Caco-2 (cell line): ENCODE measurements around the gene SORBS2. TPM values are rescaled to one million over a fixed set of nuclear protein-coding genes. Genes with fewer than 3 reads are reported as not detected.
"Not testable (repeated sequence)": the region's sequence is repeated elsewhere in the genome, so short reads cannot be mapped to it uniquely, and the experiment has no call there.

Experiments
- BruUV-seq: library from RNA; stranded (reverse); fragments of 400-500 nt; replicated peaks from 2 replicates; lab custom pipeline; 2021; lab: Mats Ljungman, UMichigan
- CTCF ChIA-PET: fragments of 300-600 bp; sonication (Branson Sonifier 250); formaldehyde crosslinking; loops from one replicate; lab custom pipeline; 2022; ENCODE audit warnings: antibody characterized with exemption; lab: Charles Lee
- POLR2A ChIA-PET: fragments of 300-600 bp; sonication (Branson Sonifier 250); formaldehyde crosslinking; loops from one replicate; lab custom pipeline; 2022; ENCODE audit warnings: antibody characterized with exemption; lab: Charles Lee
- DNase-seq, 2 experiments: peaks; one replicate each; pipeline versions ENCODE4 v3.0.0 to v3.0.0-alpha.2; 2020 to 2022
- H3K27me3 ChIP-seq: replicated peaks from 2 replicates; pipeline ENCODE4 v1.6.0; 2011; ENCODE audit warnings: low read length; ENCODE audit not compliant: control insufficient read depth, insufficient read depth
- H3K36me3 ChIP-seq: 2 replicates; pipeline ENCODE4 v1.5.1; 2011; ENCODE audit warnings: low read length; ENCODE audit not compliant: control insufficient read depth, insufficient read depth
- H3K4me1 ChIP-seq: fragments of 250-450 bp; sonication (Bioruptor Pico); 2 replicates; pipeline ENCODE4 v1.5.1; 2020; ENCODE audit warnings: mild to moderate bottlenecking
- H3K4me3 ChIP-seq: 2 replicates; pipeline ENCODE4 v1.5.1; 2011; ENCODE audit warnings: low read depth, mild to moderate bottlenecking, control low read depth, low read length
- H3K9me3 ChIP-seq: fragments of 250-450 bp; sonication (Bioruptor Pico); 2 replicates; pipeline ENCODE4 v1.5.1; 2020; ENCODE audit warnings: mild to moderate bottlenecking, moderate library complexity
- H3K27ac Mint-ChIP-seq: one replicate; pipeline ENCODE4 v1.8.0; 2022; ENCODE audit warnings: mixed read lengths; ENCODE audit not compliant: unreplicated experiment
- H3K27me3 Mint-ChIP-seq: one replicate; pipeline ENCODE4 v1.8.0; 2022; ENCODE audit warnings: mixed read lengths; ENCODE audit not compliant: insufficient read depth, unreplicated experiment
- H3K36me3 Mint-ChIP-seq: one replicate; pipeline ENCODE4 v1.8.0; 2022; ENCODE audit warnings: mild to moderate bottlenecking, mixed read lengths; ENCODE audit not compliant: insufficient read depth, unreplicated experiment
- H3K4me1 Mint-ChIP-seq: one replicate; pipeline ENCODE4 v1.8.0; 2022; ENCODE audit warnings: low read depth, mixed read lengths; ENCODE audit not compliant: unreplicated experiment
- H3K4me3 Mint-ChIP-seq: one replicate; pipeline ENCODE4 v1.8.0; 2022; ENCODE audit warnings: mild to moderate bottlenecking, moderate library complexity, mixed read lengths; ENCODE audit not compliant: unreplicated experiment
- H3K9me3 Mint-ChIP-seq: one replicate; pipeline ENCODE4 v1.8.0; 2022; ENCODE audit warnings: mixed read lengths; ENCODE audit not compliant: unreplicated experiment
- CTCF ChIP-seq, 2 experiments: fragments of 200-600 bp in 1 of 2; IDR thresholded peaks; 1 replicate in 1 of 2; 2 replicates in 1 of 2; pipeline versions ENCODE4 v1.5.1 to v1.8.0; 2011 to 2022; ENCODE audit warnings: antibody characterized with exemption in 1 of 2, control low read depth in 1 of 2, inconsistent platforms in 1 of 2, low read depth in 1 of 2, low read length in 1 of 2, mild to moderate bottlenecking in 1 of 2, moderate library complexity in 1 of 2; ENCODE audit not compliant: insufficient read depth in 1 of 2, severe bottlenecking in 1 of 2, unreplicated experiment in 1 of 2
- intact Hi-C: fragments of 100-400 bp; cut with micrococcal nuclease; formaldehyde crosslinking; loops from one replicate; pipeline ENCODE4 v1.10.0; 2022; ENCODE audit not compliant: unreplicated experiment
- total RNA-seq: library from RNA; stranded (reverse); gene quantifications from 2 replicates; pipeline ENCODE4 v1.2.3, GENCODE V29; 2022

Gene SORBS2
- total RNA-seq, 1 experiment from 2014 or later = 47.7 TPM

- ChIA-PET CTCF (interaction anchor here (0.7 kb wide), 1 partner anchor 308 kb away, joined by 4 read pairs; no protein-coding TSS in a partner anchor), POLR2A (no interaction called here)
- TF ChIP-seq CTCF (IDR thresholded peaks at IDR 0.05; ENCODE audit: insufficient read depth in 1 of 2, low read depth in 1 of 2, low read length in 1 of 2, severe bottlenecking in 1 of 2, unreplicated experiment in 1 of 2) = no peak
- H3K27me3 Mint-ChIP-seq = no peaks in the 10 kb centered on the region
- intact Hi-C loops = no loop called here
- BruUV-seq = no TSS peak
- H3K36me3 Mint-ChIP-seq = peaks cover 8% of the 10 kb centered on the region
- no peak overlapping the region for H3K4me3 ChIP-seq
- no peak overlapping the region for H3K4me3 Mint-ChIP-seq
- H3K4me1 ChIP-seq = peaks cover 19% of the 10 kb centered on the region
- no peaks in the 10 kb centered on the region for H3K27me3 ChIP-seq
- no peaks in the 10 kb centered on the region for H3K36me3 ChIP-seq
- no peaks in the 10 kb centered on the region for H3K9me3 ChIP-seq
- peaks cover 25% of the 10 kb centered on the region for H3K4me1 Mint-ChIP-seq
- H3K9me3 Mint-ChIP-seq = no peaks in the 10 kb centered on the region
- DNase-seq = no peak
- H3K27ac Mint-ChIP-seq = no peak overlapping the region
Observed at GRCh38 chr4:185708348-185708747, 103.6 kb downstream of the SORBS2 start.

GRCh38 chr4:185707622-185708021 lies 104.4 kb downstream of the SORBS2 start:
- peaks cover 12% of the 10 kb centered on the region for H3K4me1 ChIP-seq
- H3K27me3 ChIP-seq, H3K27ac Mint-ChIP-seq, H3K4me3 ChIP-seq, BruUV-seq, intact Hi-C loops, H3K36me3 ChIP-seq, H3K36me3 Mint-ChIP-seq, DNase-seq, H3K9me3 Mint-ChIP-seq, CTCF ChIA-PET, H3K27me3 Mint-ChIP-seq, H3K9me3 ChIP-seq, POLR2A ChIA-PET, H3K4me3 Mint-ChIP-seq: not testable (repeated sequence)
- peaks cover 18% of the 10 kb centered on the region for H3K4me1 Mint-ChIP-seq

GRCh38 chr4:185702147-185702663 lies 109.8 kb downstream of the SORBS2 start:
- Mint-ChIP-seq H3K9me3 (no peaks in the 10 kb centered on the region), H3K36me3 (no peaks in the 10 kb centered on the region), H3K4me1 (no peaks in the 10 kb centered on the region), H3K27me3 (no peaks in the 10 kb centered on the region), H3K27ac (no peak overlapping the region), H3K4me3 (no peak overlapping the region)
- ChIA-PET CTCF (interaction anchor here (0.6 kb wide), 1 partner anchor 64 kb away, joined by 7 read pairs; no protein-coding TSS in a partner anchor), POLR2A (no interaction called here)
- BruUV-seq = no TSS peak
- TF ChIP-seq CTCF (IDR thresholded peaks at IDR 0.05; ENCODE audit: insufficient read depth in 1 of 2, low read depth in 1 of 2, low read length in 1 of 2, severe bottlenecking in 1 of 2, unreplicated experiment in 1 of 2) = no peak
- Histone ChIP-seq H3K36me3 (no peaks in the 10 kb centered on the region), H3K4me3 (no peak overlapping the region), H3K4me1 (no peaks in the 10 kb centered on the region), H3K27me3 (no peaks in the 10 kb centered on the region), H3K9me3 (no peaks in the 10 kb centered on the region)
- intact Hi-C loops = no loop called here
- no peak for DNase-seq
